KG1 (cell line): Measurements from ENCODE around the gene ISCU.
"Not testable (repeated sequence)": the region's sequence is repeated elsewhere in the genome, so short reads cannot be mapped to it uniquely, and the experiment has no call there.

Experiments used
- DNase-seq: peaks from one replicate; lab custom pipeline; 2025; lab: John Stamatoyannopoulos, UW

The ISCU gene

DNA sequence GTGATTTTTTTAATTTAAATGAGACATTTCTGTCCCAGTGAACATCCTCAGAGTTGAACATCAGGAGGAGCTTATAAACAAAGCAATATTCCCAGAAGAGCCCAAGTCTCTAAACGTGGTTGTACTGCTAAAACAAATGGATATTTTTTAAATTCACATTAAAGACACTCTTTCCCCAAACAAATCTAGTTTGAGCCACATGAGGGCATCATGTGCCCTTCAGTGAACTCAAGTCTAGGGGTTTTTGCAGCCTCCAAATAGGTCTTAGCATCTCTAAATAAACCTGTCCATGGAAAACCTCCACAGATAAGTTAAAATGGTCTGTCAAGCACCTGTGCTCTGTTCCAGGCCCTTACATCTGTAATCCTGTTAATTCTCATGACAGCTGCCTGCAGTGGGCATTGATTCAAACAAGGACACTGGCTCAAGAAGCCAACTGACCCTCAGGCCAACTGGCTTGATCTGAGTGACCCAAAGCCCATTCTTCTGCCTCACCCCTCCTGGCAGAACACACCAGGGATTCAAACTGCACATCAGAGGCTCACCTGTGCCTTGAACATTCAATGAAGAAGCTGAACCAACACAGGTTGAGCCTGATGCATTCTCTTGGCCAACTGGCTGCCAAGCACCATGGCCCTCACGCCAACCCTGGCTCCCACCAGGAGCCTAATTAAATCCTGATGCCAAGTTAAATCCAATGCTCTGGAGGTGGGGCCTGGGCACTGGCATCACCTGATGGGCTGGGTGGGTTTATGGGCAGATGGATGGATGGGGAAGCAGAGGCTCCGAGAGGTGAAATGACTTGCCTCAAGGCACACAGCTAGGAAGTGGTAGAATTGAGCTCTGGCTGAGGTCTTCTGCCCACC, 8.6 kb downstream of the ISCU start:
- peak; percentile 16 for DNase-seq

DNA sequence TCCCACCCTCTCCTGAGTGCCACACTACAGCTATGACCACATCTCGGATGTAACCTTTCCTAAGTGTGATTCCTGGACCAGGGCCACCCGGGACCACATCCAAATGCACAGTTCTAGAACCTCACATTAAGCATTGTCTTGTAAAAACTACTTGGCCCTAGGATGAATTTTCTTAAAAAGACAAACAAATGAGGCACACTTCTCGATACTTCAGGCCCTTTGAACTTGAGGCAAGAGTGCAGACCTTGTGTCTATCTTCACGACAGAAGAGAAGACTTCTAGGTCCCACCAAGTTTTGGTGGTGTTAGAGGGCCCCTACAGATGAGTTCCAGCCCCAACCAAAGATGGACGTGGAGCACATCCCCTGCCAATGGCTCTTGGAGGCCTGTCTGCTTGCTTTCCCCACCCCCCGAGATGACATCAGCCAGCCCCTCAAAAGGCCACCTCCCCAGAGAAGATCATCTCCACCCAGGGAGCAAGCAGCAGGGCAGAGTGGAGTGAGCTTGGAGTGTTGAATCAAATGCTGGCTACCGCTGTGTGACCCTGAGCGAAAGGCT, 9.3 kb downstream of the ISCU start:
- DNase-seq = no peak

DNA sequence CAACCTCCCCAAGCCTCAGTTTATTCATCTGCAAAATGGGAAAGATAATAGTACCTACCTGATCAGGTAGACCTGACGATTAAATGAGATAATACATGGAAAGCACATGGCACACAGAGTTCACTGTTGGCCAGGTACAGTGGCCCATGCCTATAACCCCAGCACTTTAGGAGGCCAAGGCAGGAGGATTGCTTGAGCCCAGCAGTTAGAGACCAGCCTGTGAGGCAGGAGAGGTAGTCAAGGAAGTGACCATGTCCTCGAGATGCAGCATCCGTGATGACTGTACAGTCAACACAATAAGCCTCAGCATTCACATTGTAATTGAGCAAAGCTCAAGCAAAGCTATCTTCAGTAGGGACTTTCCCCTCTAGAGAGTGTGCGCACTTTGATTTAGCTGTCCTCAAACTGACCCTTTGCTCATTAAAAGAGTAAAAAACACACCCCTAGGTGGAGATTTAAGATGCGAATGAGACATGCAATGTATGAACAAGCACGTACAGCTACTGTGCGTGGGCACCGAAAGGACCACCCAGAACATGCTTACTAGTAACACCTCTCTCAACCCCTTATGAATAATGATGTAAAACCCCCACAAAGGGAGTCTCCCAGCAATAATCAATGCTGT, 9.9 kb downstream of the ISCU start:
- no peak for DNase-seq

DNA sequence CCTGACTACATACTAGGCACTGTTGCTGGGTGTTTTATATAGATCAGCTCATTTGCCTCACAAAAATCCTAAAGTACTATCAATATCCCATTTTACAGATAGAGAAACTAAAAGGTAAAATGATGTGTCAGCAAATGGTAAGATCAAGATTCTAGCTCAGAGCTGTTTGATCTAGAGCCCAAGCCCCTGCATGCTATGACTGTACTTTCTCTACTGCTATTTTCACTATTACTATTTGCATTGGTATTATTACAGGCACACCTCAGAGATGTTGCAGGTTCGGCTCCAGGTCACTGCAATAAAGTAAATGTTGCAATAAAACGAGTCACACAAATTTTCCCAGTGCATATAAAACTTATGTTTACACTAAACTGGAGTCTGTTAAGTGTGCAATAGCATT, 10.9 kb downstream of the ISCU start:
- DNase-seq = no peak

DNA sequence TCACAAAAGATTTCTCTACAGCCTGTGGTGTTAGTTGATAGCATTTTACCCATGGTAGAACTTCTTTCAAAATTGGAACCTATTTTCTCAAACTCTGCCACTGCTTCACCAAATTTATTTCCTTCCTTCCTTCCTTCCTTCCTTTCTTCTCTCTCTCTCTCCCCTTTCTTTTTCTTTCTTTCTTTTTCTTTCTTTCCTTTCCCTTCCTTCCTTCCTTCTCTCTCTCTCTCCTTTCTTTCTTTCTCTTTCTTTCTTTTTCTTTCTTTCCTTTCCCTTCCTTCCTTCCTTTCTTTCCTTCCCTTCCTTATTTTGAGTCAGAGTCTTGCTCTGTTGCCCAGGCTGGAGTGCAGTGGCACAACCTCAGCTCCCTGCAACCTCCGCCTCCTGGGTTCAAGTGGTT, 11.9 kb downstream of the ISCU start:
- not testable (repeated sequence) for DNase-seq

DNA sequence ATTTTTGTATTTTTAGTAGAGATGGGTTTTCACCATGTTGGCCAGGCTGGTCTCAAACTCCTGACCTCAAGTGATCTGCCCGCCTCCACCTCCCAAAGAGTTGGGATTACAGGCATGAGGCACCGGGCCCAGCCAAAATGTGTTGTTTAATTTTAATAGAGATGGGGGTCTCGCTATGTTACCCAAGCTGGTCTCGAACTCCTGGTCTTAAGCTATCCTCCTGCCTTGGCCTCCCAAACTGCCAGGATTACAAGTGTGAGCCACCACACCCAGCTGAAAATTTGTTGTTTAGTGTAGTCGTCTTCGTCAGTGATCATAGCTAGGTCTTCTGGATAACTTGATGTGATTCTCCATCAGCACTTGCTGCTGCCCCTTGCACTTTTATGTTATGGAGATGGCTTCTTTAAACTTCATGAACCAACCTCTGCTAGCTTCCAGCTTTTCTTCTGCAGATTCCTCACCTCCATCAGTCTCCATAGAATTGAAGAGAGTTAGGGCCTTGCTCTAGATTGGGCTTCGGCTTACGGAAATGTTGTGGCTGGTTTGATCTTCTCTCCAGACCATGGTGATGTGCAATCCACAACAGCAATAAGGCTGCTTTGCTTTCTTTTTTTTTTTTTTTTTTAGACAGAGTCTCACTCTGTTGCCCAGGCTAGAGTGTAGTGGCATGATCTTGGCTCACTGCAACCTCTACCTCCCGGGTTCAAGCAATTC, 13.0 kb downstream of the ISCU start:
- DNase-seq = no peak

DNA sequence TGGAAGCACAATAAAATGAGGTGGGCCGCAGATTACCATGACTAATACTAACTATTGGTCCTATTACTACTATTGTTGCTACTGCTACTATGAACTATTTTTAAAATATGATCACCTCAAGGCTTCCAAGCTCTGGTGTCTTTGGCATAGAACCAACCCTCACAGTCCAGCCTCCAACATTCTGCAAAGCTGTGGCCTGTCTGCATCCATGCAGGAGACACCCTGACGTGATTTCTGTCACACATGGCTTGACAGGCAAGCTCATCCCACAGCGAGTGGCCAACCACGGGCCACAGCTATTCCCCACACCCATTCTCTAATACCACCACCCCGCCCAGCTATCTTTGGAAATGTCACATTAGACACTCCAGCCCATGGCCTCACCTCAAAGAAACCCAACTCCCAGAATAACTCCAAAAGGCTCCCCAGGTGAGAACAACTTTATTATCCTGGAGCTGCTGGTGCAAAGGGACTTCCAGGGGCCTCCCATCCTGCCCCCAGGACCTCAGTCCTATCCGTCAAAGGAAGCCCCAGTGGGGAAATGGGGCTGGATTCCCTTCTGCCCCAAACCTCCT, 14.4 kb downstream of the ISCU start:
- DNase-seq = no peak

DNA sequence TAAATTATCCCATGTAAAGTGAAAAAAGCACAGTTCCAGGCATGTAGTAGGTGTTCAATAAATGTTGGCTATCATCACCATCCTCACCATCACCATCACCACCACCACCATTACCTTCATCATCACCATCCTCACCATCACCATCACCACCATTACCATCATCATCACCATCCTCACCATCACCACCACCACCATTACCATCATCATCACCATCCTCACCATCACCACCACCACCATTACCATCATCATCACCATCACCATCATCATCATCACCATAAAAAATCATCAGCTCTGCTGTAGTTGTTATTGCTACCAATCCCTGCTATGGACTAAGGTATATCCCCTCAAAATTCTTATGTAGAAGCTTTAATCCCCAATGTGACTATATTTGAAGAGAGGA, 15.1 kb downstream of the ISCU start:
- DNase-seq = no peak

DNA sequence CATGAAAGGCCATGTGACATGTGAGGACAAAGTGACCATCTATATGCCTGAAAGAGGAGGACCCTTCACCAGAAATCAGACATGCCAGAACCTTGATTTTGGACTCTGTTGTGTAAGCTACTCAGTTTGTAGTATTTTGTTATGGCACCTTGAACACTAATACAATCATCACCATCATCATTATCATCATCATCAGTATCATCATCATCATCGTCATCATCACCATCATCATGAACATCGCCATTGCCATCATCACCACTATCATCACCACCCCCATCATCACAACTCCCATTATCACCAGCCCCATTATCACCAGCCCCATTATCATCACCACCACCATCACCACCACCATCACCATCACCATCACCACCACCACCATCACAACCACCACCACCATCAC, 15.9 kb downstream of the ISCU start:
- no peak for DNase-seq

DNA sequence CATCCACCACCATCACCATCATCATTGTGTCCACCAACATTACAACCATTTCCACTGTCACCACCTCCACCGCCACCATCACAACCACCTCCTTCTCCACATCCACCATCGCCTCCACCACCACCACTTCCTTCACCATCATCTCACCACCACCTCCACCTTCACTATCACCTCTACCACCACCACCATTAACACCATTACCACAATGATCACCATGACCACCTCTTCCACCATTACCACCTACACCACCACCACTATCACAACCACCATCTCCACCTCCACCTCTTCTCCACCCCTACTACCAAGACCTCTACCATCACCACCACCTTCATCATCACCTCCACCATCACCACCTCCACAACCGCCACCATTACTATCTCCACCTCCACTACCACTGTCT, 16.4 kb downstream of the ISCU start:
- DNase-seq = no peak

DNA sequence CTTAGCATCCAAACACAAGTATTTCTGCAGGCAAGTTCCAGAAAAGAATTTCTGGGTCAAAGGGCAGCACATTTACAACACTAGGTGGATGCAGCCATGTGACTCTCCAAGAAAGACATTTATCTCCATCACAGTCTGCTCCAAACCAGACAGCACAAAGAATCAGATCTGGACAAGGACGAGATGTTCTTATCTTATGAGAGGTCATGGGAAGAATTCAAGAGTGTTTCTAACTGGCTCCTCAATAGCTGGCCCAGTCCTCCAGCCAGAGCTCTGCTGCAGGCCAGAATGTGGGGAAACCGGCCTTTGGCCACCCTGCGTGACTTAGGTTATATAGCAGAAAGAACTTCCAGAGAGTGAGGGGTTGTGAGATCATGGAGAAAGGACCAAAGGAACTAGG, 18.1 kb downstream of the ISCU start:
- DNase-seq = no peak

DNA sequence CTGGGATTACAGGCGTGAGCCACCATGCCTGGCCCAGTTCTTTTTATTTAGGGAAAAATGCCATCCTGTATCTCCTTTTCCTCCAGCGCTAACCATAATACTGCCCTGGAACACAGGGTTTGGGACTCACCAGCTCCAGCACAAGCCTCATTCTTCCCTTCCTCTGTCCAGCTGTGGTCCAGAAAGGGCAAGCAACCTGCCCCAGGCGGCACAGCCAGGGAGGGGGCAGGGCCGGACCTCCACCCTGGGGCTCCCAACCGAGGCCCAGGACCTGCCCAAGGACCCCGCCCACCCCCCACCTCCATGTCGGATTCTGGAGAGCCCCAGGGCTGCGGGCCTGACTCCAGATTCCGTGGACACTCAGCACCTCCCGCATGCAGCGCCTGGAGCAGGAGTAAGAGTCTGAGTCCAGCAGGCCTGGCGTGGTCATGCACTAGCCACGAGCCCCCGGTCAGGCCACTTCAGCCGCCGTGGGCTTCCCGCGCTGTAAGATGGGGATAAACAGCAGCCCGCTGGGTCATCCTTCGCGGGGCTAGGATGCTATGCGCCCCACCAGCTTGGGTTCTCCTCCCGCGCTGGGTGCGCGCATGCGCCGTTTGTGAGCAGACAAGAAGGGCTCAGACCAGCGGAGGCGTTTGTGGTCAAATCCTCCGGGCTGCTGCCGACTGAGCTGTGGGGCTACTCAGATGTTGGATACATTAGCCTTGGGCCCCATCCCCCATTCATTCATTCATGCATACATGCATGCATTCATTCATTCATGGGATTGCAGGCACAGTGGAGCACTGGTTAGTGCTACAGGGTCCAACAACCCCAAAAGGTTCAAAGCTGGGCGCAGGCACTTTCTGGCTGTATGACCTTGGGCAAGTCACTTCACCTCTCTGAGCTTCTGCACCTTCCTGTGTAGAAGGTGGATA, 19.2 kb downstream of the ISCU start:
- no peak for DNase-seq

DNA sequence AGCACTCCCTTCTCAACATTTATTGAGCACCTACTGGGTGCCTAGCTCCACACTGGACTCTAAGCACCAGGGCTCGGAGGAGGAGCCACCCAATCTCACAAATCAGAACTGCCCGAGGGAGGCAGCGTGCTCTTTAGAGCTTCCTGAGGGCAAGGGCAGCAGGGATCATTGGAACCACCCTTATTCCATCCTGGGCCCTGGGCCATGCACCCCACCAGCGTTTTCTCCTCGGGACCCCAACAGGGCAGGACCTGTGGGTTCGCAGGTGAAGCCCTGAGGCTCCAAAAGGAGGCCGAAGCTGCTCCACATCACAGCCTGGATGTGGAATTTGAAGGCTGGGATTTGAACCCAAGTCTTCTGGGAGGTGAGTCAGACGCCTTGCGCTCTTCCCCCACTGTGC, 20.1 kb downstream of the ISCU start:
- no peak for DNase-seq

DNA sequence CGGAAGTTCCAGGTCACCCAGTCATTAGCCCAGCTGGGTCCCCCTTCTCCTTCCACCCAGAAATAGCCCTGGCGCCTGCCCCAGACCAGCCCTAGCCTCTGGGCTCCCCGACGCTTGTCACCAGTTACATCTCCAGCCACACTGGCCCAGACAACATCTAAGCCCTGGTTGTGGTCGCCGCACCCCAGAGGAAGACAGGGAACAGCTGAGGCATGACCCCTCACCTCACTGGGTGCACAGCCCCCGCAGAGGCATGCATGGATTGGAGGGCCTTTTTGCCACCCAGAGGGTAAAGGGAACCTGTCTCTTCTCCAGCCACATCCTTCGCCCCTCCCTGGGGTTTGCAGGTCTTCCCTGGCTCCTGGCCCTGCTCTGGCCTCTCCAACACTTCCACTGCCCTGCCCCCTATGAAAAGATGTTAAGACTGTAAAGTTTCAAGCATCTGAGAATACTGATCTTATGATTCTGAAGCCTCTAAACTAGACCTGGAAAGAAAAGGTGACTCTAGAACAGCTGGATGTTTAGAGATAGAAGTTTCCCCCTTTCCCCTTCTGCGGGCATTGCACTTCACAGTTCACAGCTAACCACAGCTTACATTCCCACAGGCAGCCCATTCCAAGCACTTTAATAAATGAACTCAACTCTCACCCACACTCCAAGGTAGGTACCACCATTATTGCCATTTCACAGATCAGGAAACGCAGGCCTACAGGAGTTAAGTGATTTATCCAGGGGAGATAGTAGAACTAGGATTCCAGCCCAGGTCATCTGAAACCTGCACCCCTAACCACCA, 20.8 kb downstream of the ISCU start:
- DNase-seq = no peak

DNA sequence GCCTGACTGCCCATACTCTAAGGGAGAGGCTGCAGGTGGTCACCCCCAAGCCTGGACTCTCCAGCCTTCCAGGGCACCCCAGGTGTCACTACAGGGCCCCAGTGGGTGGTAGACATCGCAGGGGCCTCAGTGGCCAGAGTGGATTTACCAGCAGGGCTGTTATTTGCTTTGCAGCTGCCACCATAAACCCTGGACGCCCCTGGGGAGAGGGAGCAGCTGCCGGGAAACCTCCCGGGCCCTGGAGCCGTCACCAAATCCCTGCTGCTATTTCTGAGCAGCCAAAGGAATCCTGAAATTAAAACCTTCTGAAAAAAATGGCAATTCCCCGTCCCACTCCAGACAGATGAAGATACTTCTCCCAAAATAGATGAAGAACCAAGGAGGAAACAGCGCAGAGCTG, 21.6 kb downstream of the ISCU start:
- DNase-seq = no peak

DNA sequence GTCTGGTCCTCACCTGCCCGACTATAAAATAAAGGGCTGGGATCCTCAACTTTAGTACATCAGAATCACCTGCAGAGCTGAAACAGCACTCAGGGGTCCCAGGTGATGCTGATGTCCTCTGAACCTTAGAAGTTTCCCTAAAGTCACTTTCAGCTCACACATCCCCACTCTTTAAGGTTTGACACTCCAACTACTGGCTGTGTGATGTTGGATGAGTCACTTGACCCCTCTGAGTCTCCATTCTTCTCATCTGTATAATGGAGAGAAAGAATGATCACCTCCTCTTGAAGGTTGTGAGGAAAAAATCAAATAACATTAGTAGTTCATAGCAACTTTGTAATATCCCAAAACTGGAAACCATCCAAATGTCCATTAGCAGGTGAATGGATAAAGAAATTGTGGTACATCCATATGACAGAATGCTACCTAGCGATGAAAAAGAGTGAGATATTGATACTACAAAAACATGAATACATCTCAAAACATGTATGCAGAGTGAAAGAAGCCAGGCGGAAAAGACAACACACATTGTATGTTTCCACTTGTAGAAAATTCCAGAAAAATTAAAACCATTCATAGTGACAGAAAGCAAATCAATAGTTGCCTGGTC, 22.2 kb downstream of the ISCU start:
- DNase-seq = no peak

DNA sequence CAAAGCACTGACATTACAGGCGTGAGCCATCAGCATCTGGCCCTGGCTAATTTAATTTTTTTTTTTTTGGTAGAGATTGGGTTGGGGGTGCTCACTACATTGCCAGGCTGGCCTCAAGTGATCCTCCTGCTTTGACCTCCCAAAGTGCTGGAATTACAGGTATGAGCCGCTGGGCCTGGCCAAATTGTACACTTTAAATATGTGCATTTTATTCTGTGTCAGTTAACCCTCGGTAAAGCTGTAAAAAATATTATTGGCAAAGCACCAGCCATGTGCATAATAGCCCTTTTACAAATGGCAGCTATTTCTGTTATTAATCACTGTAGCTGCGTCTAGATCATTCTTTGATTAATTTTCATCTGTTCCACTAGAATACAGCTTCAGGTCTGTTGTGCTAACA, 23.5 kb downstream of the ISCU start:
- DNase-seq = no peak

DNA sequence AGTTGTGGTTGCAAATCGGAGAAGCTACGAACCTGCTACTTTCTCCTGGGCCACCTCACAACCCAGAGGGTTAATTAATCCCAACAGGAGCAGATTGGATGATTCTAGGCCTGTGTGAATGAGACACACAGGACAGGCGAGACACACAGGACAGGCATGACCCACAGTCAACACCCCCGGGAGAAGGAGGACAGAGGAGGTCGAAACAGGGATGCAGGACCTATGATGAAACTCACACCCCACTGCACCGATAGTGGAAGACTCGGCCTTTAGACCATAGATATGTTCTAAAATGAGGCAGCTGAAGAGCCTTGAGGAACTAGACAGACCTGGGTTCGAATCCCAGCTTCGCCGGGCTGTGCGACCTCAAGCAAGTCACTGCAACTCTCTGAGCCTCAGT, 23.9 kb downstream of the ISCU start:
- no peak for DNase-seq

DNA sequence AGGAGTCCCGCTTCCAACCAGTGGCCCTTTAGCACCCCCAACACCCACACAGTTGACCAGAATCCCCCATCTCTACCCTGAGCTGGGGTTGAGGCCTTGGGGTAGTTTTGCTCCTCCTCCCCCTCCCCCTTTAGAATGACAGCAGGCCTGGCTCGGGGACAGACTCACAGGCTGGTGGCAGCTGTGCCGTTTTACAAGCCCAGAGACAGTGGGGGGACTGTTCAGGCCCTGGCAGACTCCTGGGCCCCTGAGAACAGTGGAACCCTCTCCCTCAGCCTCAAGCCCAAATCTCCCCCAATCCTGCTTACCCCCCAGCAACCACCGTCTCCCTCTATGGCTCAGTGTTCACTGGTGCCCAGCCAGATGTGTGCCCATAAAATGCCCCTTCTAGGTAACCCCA, 25.4 kb downstream of the ISCU start:
- no peak for DNase-seq
